Type B pancreatic cell (in vitro differentiated cells): ENCODE measurements around the gene ITPR3. TPM values are rescaled to one million over a fixed set of nuclear protein-coding genes. Genes with fewer than 3 reads are reported as not detected.

Source experiments
- DNase-seq: peaks from one replicate; pipeline ENCODE4 v3.0.0; 2021; ENCODE audit warnings: mixed read lengths; ENCODE audit not compliant: unreplicated experiment; ENCODE audit errors: extremely low spot score
- H3K27ac Mint-ChIP-seq: 2 replicates; pipeline ENCODE4 v1.8.0; 2021; ENCODE audit warnings: mild to moderate bottlenecking, mixed read lengths
- H3K27me3 Mint-ChIP-seq: 2 replicates; pipeline ENCODE4 v1.8.0; 2021; ENCODE audit warnings: mixed read lengths
- H3K36me3 Mint-ChIP-seq: 2 replicates; pipeline ENCODE4 v1.8.0; 2021; ENCODE audit warnings: mixed read lengths
- H3K4me1 Mint-ChIP-seq: one replicate; pipeline ENCODE4 v1.8.0; 2021; ENCODE audit warnings: mixed read lengths; ENCODE audit not compliant: unreplicated experiment
- H3K4me3 Mint-ChIP-seq: 2 replicates; pipeline ENCODE4 v1.8.0; 2021; ENCODE audit warnings: mild to moderate bottlenecking, mixed read lengths
- H3K9me3 Mint-ChIP-seq: 2 replicates; pipeline ENCODE4 v1.8.0; 2021; ENCODE audit warnings: mixed read lengths
- CTCF ChIP-seq: fragments of 200-600 bp; sonication (generic); conservative IDR thresholded peaks from 2 replicates; pipeline ENCODE4 v1.5.0; 2021; ENCODE audit warnings: antibody characterized with exemption, mild to moderate bottlenecking
- total RNA-seq: library from RNA; stranded (reverse); gene quantifications from 2 replicates; pipeline ENCODE4 v1.2.1, GENCODE V29; 2021; ENCODE audit warnings: low replicate concordance

The ITPR3 gene
- total RNA-seq, 1 donor from 2014 or later, result 24.6 TPM

GRCh38 chr6:33583591-33584155, 37.4 kb upstream of the ITPR3 start:
- peaks cover 23% of the 10 kb centered on the region for H3K4me1 Mint-ChIP-seq
- no peak overlapping the region for H3K27ac Mint-ChIP-seq
- H3K27me3 Mint-ChIP-seq, result no peaks in the 10 kb centered on the region
- no peaks in the 10 kb centered on the region for H3K36me3 Mint-ChIP-seq
- no peaks in the 10 kb centered on the region for H3K9me3 Mint-ChIP-seq
- no peak for DNase-seq
- H3K4me3 Mint-ChIP-seq, result no peak overlapping the region
- peak; percentile 63 for TF ChIP-seq CTCF

GRCh38 chr6:33584700-33585402, 36.3 kb upstream of the ITPR3 start:
- TF ChIP-seq CTCF, result no peak
- H3K36me3 Mint-ChIP-seq, result no peaks in the 10 kb centered on the region
- H3K27ac Mint-ChIP-seq, result no peak overlapping the region
- H3K4me3 Mint-ChIP-seq, result no peak overlapping the region
- peaks cover 20% of the 10 kb centered on the region for H3K4me1 Mint-ChIP-seq
- no peaks in the 10 kb centered on the region for H3K27me3 Mint-ChIP-seq
- H3K9me3 Mint-ChIP-seq, result no peaks in the 10 kb centered on the region
- DNase-seq, result no peak

GRCh38 chr6:33585403-33586107, 35.6 kb upstream of the ITPR3 start:
- peaks cover 20% of the 10 kb centered on the region for H3K4me1 Mint-ChIP-seq

GRCh38 chr6:33586108-33586640, 34.9 kb upstream of the ITPR3 start:
- Mint-ChIP-seq H3K4me1 (peaks cover 23% of the 10 kb centered on the region), H3K27me3 (no peaks in the 10 kb centered on the region), H3K27ac (no peak overlapping the region), H3K4me3 (peak overlapping the region; percentile 25), H3K9me3 (no peaks in the 10 kb centered on the region), H3K36me3 (no peaks in the 10 kb centered on the region)
- TF ChIP-seq CTCF, result no peak
- no peak for DNase-seq

More at GRCh38 chr6:33585403-33586107, 35.6 kb upstream of the ITPR3 start:
- H3K27me3 Mint-ChIP-seq, result no peaks in the 10 kb centered on the region
- no peaks in the 10 kb centered on the region for H3K9me3 Mint-ChIP-seq
- H3K36me3 Mint-ChIP-seq, result no peaks in the 10 kb centered on the region
- DNase-seq, result no peak
- H3K27ac Mint-ChIP-seq, result no peak overlapping the region
- TF ChIP-seq CTCF, result peak; percentile 93
- H3K4me3 Mint-ChIP-seq, result peak overlapping the region; percentile 25

- DNase-seq, result no peak
- TF ChIP-seq CTCF, result no peak
- H3K9me3 Mint-ChIP-seq, result no peaks in the 10 kb centered on the region
- H3K4me3 Mint-ChIP-seq, result no peak overlapping the region
- H3K27me3 Mint-ChIP-seq, result no peaks in the 10 kb centered on the region
- peaks cover 27% of the 10 kb centered on the region for H3K4me1 Mint-ChIP-seq
- no peak overlapping the region for H3K27ac Mint-ChIP-seq
- H3K36me3 Mint-ChIP-seq, result no peaks in the 10 kb centered on the region
Observed at GRCh38 chr6:33587529-33587928, 33.6 kb upstream of the ITPR3 start.
